Measurements from ENCODE around the gene ZP1. TPM values are rescaled to one million over a fixed set of nuclear protein-coding genes. Genes with fewer than 3 reads are reported as not detected.

The ZP1 gene
- total RNA-seq, 1 experiment from 2014 or later: not detected

- Histone ChIP-seq H3K27me3 (replicated peaks; ENCODE audit: control insufficient read depth, insufficient read depth, low read length) (no peaks in the 10 kb centered on the region), H3K4me1 (no peaks in the 10 kb centered on the region), H3K9me3 (no peaks in the 10 kb centered on the region), H3K36me3 (ENCODE audit: control insufficient read depth, insufficient read depth, low read length) (no peaks in the 10 kb centered on the region), H3K4me3 (ENCODE audit: low read depth, low read length) (no peak overlapping the region)
- no peak for DNase-seq
- Mint-ChIP-seq H3K27me3 (ENCODE audit: insufficient read depth, unreplicated experiment) (no peaks in the 10 kb centered on the region), H3K36me3 (ENCODE audit: insufficient read depth, unreplicated experiment) (peaks cover 46% of the 10 kb centered on the region), H3K27ac (ENCODE audit: unreplicated experiment) (no peak overlapping the region), H3K9me3 (ENCODE audit: unreplicated experiment) (no peaks in the 10 kb centered on the region), H3K4me3 (ENCODE audit: unreplicated experiment) (no peak overlapping the region), H3K4me1 (ENCODE audit: low read depth, unreplicated experiment) (peaks cover 7% of the 10 kb centered on the region)
- ChIA-PET CTCF (interaction anchor here (0.7 kb wide), 1 partner anchor 9 kb away, joined by 3 read pairs; no protein-coding TSS in a partner anchor), POLR2A (interaction anchor here (0.6 to 0.7 kb wide), 2 partner anchors 9 to 37 kb away, joined by 3 to 4 read pairs; no protein-coding TSS in a partner anchor)
- no TSS peak for BruUV-seq (replicated peaks)
- TF ChIP-seq CTCF (IDR thresholded peaks at IDR 0.05; ENCODE audit: insufficient read depth in 1 of 2, low read depth in 1 of 2, low read length in 1 of 2, severe bottlenecking in 1 of 2, unreplicated experiment in 1 of 2): no peak
- intact Hi-C loops (cut with micrococcal nuclease; ENCODE audit: unreplicated experiment): no loop called here
Measured at GRCh38 chr11:60890696-60891095, 23.4 kb downstream of the ZP1 start.

GRCh38 chr11:60891103-60891741, 23.9 kb downstream of the ZP1 start:
- intact Hi-C loops (cut with micrococcal nuclease; ENCODE audit: unreplicated experiment): no loop called here
- Histone ChIP-seq H3K27me3 (replicated peaks; ENCODE audit: control insufficient read depth, insufficient read depth, low read length) (no peaks in the 10 kb centered on the region), H3K9me3 (no peaks in the 10 kb centered on the region), H3K4me1 (no peaks in the 10 kb centered on the region), H3K36me3 (ENCODE audit: control insufficient read depth, insufficient read depth, low read length) (peaks cover under 1% of the 10 kb centered on the region), H3K4me3 (ENCODE audit: low read depth, low read length) (no peak overlapping the region)
- no TSS peak for BruUV-seq (replicated peaks)
- H3K4me1 Mint-ChIP-seq (ENCODE audit: low read depth, unreplicated experiment): peaks cover 7% of the 10 kb centered on the region
- DNase-seq: no peak
- POLR2A ChIA-PET: interaction anchor here (0.6 to 0.7 kb wide), 2 partner anchors 8 to 37 kb away, joined by 3 to 4 read pairs; no protein-coding TSS in a partner anchor
- CTCF ChIA-PET: interaction anchor here (0.6 to 0.7 kb wide), 2 partner anchors 8 to 132 kb away, joined by 3 read pairs; no protein-coding TSS in a partner anchor
- H3K4me3 Mint-ChIP-seq (ENCODE audit: unreplicated experiment): no peak overlapping the region
- peaks cover 51% of the 10 kb centered on the region for H3K36me3 Mint-ChIP-seq (ENCODE audit: insufficient read depth, unreplicated experiment)
- no peaks in the 10 kb centered on the region for H3K27me3 Mint-ChIP-seq (ENCODE audit: insufficient read depth, unreplicated experiment)
- H3K27ac Mint-ChIP-seq (ENCODE audit: unreplicated experiment): no peak overlapping the region
- no peak for TF ChIP-seq CTCF (IDR thresholded peaks at IDR 0.05; ENCODE audit: insufficient read depth in 1 of 2, low read depth in 1 of 2, low read length in 1 of 2, severe bottlenecking in 1 of 2, unreplicated experiment in 1 of 2)
- H3K9me3 Mint-ChIP-seq (ENCODE audit: unreplicated experiment): no peaks in the 10 kb centered on the region

- Mint-ChIP-seq H3K27ac (ENCODE audit: unreplicated experiment) (no peak overlapping the region), H3K36me3 (ENCODE audit: insufficient read depth, unreplicated experiment) (peaks cover 89% of the 10 kb centered on the region), H3K27me3 (ENCODE audit: insufficient read depth, unreplicated experiment) (no peaks in the 10 kb centered on the region), H3K9me3 (ENCODE audit: unreplicated experiment) (no peaks in the 10 kb centered on the region), H3K4me1 (ENCODE audit: low read depth, unreplicated experiment) (no peaks in the 10 kb centered on the region), H3K4me3 (ENCODE audit: unreplicated experiment) (no peak overlapping the region)
- no peaks in the 10 kb centered on the region for H3K4me1 ChIP-seq
- DNase-seq: no peak
- intact Hi-C loops (cut with micrococcal nuclease; ENCODE audit: unreplicated experiment): no loop called here
- CTCF ChIA-PET: no interaction called here
- TF ChIP-seq CTCF (IDR thresholded peaks at IDR 0.05; ENCODE audit: insufficient read depth in 1 of 2, low read depth in 1 of 2, low read length in 1 of 2, severe bottlenecking in 1 of 2, unreplicated experiment in 1 of 2): no peak
- no peak overlapping the region for H3K4me3 ChIP-seq (ENCODE audit: low read depth, low read length)
- no peaks in the 10 kb centered on the region for H3K9me3 ChIP-seq
- no peaks in the 10 kb centered on the region for H3K27me3 ChIP-seq (replicated peaks; ENCODE audit: control insufficient read depth, insufficient read depth, low read length)
- POLR2A ChIA-PET: no interaction called here
- no TSS peak for BruUV-seq (replicated peaks)
- peaks cover 7% of the 10 kb centered on the region for H3K36me3 ChIP-seq (ENCODE audit: control insufficient read depth, insufficient read depth, low read length)
Measured at GRCh38 chr11:60895687-60896086, 28.3 kb downstream of the ZP1 start.
